A549 (cell line): Measurements from ENCODE around the gene DEFB124.

ENCODE experiments used
- MAZ ChIP-seq: fragments of 150-350 bp; IDR thresholded peaks from 2 replicates; pipeline ENCODE4 v1.6.1; 2014; ENCODE audit warnings: antibody characterized with exemption, low read depth, low read length, borderline replicate concordance
- TF ChIP-seq, protein P1 (sequence below): fragments of >200 bp; sonication (Bioruptor Twin); formaldehyde crosslinking; IDR thresholded peaks from 2 replicates; pipeline ENCODE4 v1.6.1; 2016

DNA sequence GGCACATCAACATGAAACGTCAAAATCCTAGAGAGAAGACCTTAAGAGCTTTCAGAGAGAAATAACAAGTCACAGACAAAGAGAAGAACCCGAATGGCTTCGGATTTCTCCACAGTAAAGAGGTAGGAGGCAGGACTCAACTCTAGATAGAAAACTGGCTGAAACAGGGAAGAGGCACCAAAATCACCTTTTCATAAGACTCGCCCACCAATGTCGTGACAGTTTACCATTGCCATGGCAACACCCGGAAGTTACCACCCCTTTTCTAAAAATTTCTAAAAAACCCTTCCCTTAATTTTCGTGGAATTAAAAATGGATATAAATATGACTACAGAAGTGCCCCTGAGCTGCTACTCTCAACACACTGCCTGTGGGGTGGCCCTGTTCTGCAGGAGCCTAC, 56.6 kb downstream of the DEFB124 start:
- TF ChIP-seq, protein P1, sequence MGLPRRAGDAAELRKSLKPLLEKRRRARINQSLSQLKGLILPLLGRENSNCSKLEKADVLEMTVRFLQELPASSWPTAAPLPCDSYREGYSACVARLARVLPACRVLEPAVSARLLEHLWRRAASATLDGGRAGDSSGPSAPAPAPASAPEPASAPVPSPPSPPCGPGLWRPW: no peak
- TF ChIP-seq MAZ: no peak
